Caco-2 (cell line): ENCODE measurements around the gene FBXO17. TPM values are rescaled to one million over a fixed set of nuclear protein-coding genes. Genes with fewer than 3 reads are reported as not detected.
A peak's percentile ranks its signal among the peaks of the same experiment; 100 is the strongest.

Source experiments
- BruUV-seq: library from RNA; stranded (reverse); fragments of 400-500 nt; replicated peaks from 2 replicates; lab custom pipeline; 2021; lab: Mats Ljungman, UMichigan
- CTCF ChIA-PET: fragments of 300-600 bp; sonication (Branson Sonifier 250); formaldehyde crosslinking; loops from one replicate; lab custom pipeline; 2022; ENCODE audit warnings: antibody characterized with exemption; lab: Charles Lee
- POLR2A ChIA-PET: fragments of 300-600 bp; sonication (Branson Sonifier 250); formaldehyde crosslinking; loops from one replicate; lab custom pipeline; 2022; ENCODE audit warnings: antibody characterized with exemption; lab: Charles Lee
- DNase-seq, 2 experiments: peaks; one replicate each; pipeline versions ENCODE4 v3.0.0 to v3.0.0-alpha.2; 2020 to 2022
- H3K27me3 ChIP-seq: replicated peaks from 2 replicates; pipeline ENCODE4 v1.6.0; 2011; ENCODE audit warnings: low read length; ENCODE audit not compliant: control insufficient read depth, insufficient read depth
- H3K36me3 ChIP-seq: 2 replicates; pipeline ENCODE4 v1.5.1; 2011; ENCODE audit warnings: low read length; ENCODE audit not compliant: control insufficient read depth, insufficient read depth
- H3K4me1 ChIP-seq: fragments of 250-450 bp; sonication (Bioruptor Pico); 2 replicates; pipeline ENCODE4 v1.5.1; 2020; ENCODE audit warnings: mild to moderate bottlenecking
- H3K4me3 ChIP-seq: 2 replicates; pipeline ENCODE4 v1.5.1; 2011; ENCODE audit warnings: low read depth, mild to moderate bottlenecking, control low read depth, low read length
- H3K9me3 ChIP-seq: fragments of 250-450 bp; sonication (Bioruptor Pico); 2 replicates; pipeline ENCODE4 v1.5.1; 2020; ENCODE audit warnings: mild to moderate bottlenecking, moderate library complexity
- H3K27ac Mint-ChIP-seq: one replicate; pipeline ENCODE4 v1.8.0; 2022; ENCODE audit warnings: mixed read lengths; ENCODE audit not compliant: unreplicated experiment
- H3K27me3 Mint-ChIP-seq: one replicate; pipeline ENCODE4 v1.8.0; 2022; ENCODE audit warnings: mixed read lengths; ENCODE audit not compliant: insufficient read depth, unreplicated experiment
- H3K36me3 Mint-ChIP-seq: one replicate; pipeline ENCODE4 v1.8.0; 2022; ENCODE audit warnings: mild to moderate bottlenecking, mixed read lengths; ENCODE audit not compliant: insufficient read depth, unreplicated experiment
- H3K4me1 Mint-ChIP-seq: one replicate; pipeline ENCODE4 v1.8.0; 2022; ENCODE audit warnings: low read depth, mixed read lengths; ENCODE audit not compliant: unreplicated experiment
- H3K4me3 Mint-ChIP-seq: one replicate; pipeline ENCODE4 v1.8.0; 2022; ENCODE audit warnings: mild to moderate bottlenecking, moderate library complexity, mixed read lengths; ENCODE audit not compliant: unreplicated experiment
- H3K9me3 Mint-ChIP-seq: one replicate; pipeline ENCODE4 v1.8.0; 2022; ENCODE audit warnings: mixed read lengths; ENCODE audit not compliant: unreplicated experiment
- intact Hi-C: fragments of 100-400 bp; cut with micrococcal nuclease; formaldehyde crosslinking; loops from one replicate; pipeline ENCODE4 v1.10.0; 2022; ENCODE audit not compliant: unreplicated experiment
- total RNA-seq: library from RNA; stranded (reverse); gene quantifications from 2 replicates; pipeline ENCODE4 v1.2.3, GENCODE V29; 2022
- TF ChIP-seq, protein P1 (sequence below), 2 experiments: fragments of 200-600 bp in 1 of 2; IDR thresholded peaks; 1 replicate in 1 of 2; 2 replicates in 1 of 2; pipeline versions ENCODE4 v1.5.1 to v1.8.0; 2011 to 2022; ENCODE audit warnings: antibody characterized with exemption in 1 of 2, control low read depth in 1 of 2, inconsistent platforms in 1 of 2, low read depth in 1 of 2, low read length in 1 of 2, mild to moderate bottlenecking in 1 of 2, moderate library complexity in 1 of 2; ENCODE audit not compliant: insufficient read depth in 1 of 2, severe bottlenecking in 1 of 2, unreplicated experiment in 1 of 2

FBXO17 gene
- total RNA-seq, 1 experiment from 2014 or later: 42.8 TPM

DNA sequence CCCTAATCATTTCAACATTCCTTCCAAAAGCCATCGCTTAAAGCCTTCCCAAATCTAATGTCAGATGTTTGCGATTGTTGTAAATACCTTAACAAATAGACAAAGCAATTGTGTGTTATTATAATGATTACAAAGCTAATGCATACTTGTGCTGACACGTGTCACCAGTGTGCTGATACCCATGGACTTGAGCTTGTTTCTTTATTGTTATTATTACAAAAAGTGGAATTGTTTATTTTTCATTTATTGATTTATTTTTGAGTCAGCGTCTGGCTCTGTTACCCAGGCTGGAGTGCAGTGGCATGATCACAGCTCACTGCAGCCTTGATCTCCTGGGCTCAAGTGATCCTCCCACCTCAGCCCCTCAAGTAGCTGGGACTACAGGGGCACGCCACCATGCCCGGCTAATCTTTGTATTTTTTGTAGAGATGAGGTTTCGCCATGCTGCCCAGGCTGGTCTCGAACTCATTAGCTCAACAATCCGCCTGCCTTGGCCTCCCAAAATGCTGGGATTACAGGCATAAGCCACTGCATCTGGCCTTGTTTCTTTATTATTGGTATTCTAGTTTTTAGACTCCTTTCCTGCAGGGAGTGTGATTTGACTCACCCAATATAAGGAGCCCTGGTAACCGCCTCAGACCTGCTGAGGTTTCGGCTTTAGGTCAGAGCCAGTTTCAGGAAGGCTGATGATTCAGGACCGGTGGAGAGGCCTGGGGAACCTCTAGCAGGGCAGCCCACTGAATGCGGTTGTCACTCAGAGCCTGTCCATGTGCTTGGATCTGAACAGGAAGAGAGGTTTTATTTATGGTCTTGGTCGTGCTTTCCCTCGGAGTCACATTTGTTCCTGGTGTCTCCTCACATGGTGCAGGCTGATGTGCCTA lies 2.1 kb upstream of the FBXO17 start:
- H3K36me3 ChIP-seq: no peaks in the 10 kb centered on the region
- Mint-ChIP-seq H3K27me3 (no peaks in the 10 kb centered on the region), H3K9me3 (peaks cover 11% of the 10 kb centered on the region), H3K36me3 (peaks cover 27% of the 10 kb centered on the region), H3K4me3 (peak overlapping the region; percentile 100), H3K4me1 (no peaks in the 10 kb centered on the region), H3K27ac (no peak overlapping the region)
- peaks cover 15% of the 10 kb centered on the region for H3K4me1 ChIP-seq
- no peak overlapping the region for H3K4me3 ChIP-seq
- no TSS peak for BruUV-seq
- TF ChIP-seq, protein P1, sequence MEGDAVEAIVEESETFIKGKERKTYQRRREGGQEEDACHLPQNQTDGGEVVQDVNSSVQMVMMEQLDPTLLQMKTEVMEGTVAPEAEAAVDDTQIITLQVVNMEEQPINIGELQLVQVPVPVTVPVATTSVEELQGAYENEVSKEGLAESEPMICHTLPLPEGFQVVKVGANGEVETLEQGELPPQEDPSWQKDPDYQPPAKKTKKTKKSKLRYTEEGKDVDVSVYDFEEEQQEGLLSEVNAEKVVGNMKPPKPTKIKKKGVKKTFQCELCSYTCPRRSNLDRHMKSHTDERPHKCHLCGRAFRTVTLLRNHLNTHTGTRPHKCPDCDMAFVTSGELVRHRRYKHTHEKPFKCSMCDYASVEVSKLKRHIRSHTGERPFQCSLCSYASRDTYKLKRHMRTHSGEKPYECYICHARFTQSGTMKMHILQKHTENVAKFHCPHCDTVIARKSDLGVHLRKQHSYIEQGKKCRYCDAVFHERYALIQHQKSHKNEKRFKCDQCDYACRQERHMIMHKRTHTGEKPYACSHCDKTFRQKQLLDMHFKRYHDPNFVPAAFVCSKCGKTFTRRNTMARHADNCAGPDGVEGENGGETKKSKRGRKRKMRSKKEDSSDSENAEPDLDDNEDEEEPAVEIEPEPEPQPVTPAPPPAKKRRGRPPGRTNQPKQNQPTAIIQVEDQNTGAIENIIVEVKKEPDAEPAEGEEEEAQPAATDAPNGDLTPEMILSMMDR (IDR thresholded peaks at IDR 0.05; ENCODE audit: insufficient read depth in 1 of 2, low read depth in 1 of 2, low read length in 1 of 2, severe bottlenecking in 1 of 2, unreplicated experiment in 1 of 2): no peak
- POLR2A ChIA-PET: no interaction called here
- H3K27me3 ChIP-seq: no peaks in the 10 kb centered on the region
- no peak for DNase-seq
- CTCF ChIA-PET: interaction anchor here (2.0 kb wide), 1 partner anchor 61 kb away, joined by 9 read pairs; no protein-coding TSS in a partner anchor
- peaks cover 13% of the 10 kb centered on the region for H3K9me3 ChIP-seq
- intact Hi-C loops: no loop called here

DNA sequence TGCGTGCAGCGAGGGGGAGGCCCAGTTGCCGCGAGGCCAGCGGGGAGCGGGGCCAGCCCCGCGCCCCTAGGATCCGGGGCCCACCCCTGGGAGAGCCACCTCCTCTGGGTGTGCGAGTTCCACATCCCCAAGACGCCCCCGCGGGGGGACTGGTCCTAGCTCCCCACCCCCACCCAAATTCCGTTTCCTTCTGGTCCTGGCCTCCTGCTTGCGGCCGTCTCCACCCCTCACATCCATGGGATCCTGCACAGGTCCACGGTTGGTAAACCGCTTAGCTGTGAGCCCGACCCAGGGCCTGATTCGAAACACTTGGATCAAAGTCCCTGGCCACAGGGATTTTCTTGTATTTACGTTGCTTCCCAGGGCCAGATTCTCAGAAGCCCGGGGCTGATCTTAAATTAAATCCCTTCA lies 324 bp upstream of the FBXO17 start:
- Mint-ChIP-seq H3K4me3 (peak overlapping the region; percentile 100), H3K27ac (peak overlapping the region; percentile 92), H3K36me3 (peaks cover 34% of the 10 kb centered on the region), H3K4me1 (no peaks in the 10 kb centered on the region), H3K9me3 (peaks cover 9% of the 10 kb centered on the region), H3K27me3 (no peaks in the 10 kb centered on the region)
- peak; percentile 69 to 77 for DNase-seq
- no TSS peak for BruUV-seq
- ChIA-PET CTCF (interaction anchor here (0.5 to 2.4 kb wide), 21 partner anchors 9 to 598 kb away, joined by 3 to 15 read pairs (median 5); partner anchors contain the start of genes FAM98C, MRPS12, SAMD4B and SARS2), POLR2A (interaction anchor here (0.7 to 1.3 kb wide), 4 partner anchors 14 to 237 kb away, joined by 5 to 14 read pairs (median 8); partner anchors contain the start of gene MRPS12)
- no peaks in the 10 kb centered on the region; the same call in 1 of the 2 replicates for H3K36me3 ChIP-seq
- peaks cover 12% of the 10 kb centered on the region for H3K9me3 ChIP-seq
- intact Hi-C loops: loop anchor here (1.0 kb wide), 2 partner anchors 14 to 55 kb away; no protein-coding TSS in a partner anchor
- TF ChIP-seq, protein P1 (IDR thresholded peaks at IDR 0.05; ENCODE audit: insufficient read depth in 1 of 2, low read depth in 1 of 2, low read length in 1 of 2, severe bottlenecking in 1 of 2, unreplicated experiment in 1 of 2): no peak
- peak overlapping the region; percentile 63 for H3K4me3 ChIP-seq
- peaks cover 15% of the 10 kb centered on the region for H3K4me1 ChIP-seq
- no peaks in the 10 kb centered on the region for H3K27me3 ChIP-seq

DNA sequence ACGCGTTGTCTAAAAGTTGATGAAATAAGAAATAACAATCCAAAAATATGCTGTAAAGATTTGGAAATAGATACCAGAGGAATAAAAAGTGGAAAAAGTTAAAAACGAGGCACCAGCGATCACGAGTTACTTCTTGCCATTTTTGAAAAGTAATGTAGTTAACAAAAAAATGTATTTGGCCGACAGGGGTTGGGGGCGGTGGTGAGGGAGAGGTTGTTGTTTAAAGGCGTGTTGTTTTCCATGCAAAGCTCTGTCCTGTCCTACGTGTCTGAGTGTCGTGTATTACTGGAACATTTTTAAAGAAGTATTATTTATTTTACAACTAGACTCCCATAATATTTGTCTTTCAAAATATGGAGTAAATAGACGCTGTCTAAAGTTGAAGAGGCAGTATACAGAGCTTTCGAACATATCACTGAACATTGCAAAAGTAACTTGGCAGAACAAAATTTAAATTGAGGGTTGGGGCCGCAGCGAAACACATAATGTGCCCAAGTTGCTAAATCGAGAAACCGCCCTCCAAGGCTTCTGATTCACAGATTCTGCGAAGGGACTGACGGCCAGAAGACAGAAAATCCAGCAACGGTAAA lies 823 bp downstream of the FBXO17 start:
- Histone ChIP-seq H3K27me3 (no peaks in the 10 kb centered on the region), H3K4me3 (peak overlapping the region; percentile 63), H3K4me1 (peaks cover 15% of the 10 kb centered on the region), H3K36me3 (no peaks in the 10 kb centered on the region; the same call in 1 of the 2 replicates), H3K9me3 (peaks cover under 1% of the 10 kb centered on the region)
- intact Hi-C loops: no loop called here
- Mint-ChIP-seq H3K4me1 (no peaks in the 10 kb centered on the region), H3K9me3 (no peaks in the 10 kb centered on the region), H3K27ac (peak overlapping the region; percentile 89), H3K27me3 (no peaks in the 10 kb centered on the region), H3K4me3 (peak overlapping the region; percentile 100), H3K36me3 (peaks cover 35% of the 10 kb centered on the region)
- ChIA-PET CTCF (interaction anchor here (0.6 to 2.4 kb wide), 4 partner anchors 12 to 418 kb away, joined by 3 to 15 read pairs (median 4); no protein-coding TSS in a partner anchor), POLR2A (interaction anchor here (0.6 kb wide), 1 partner anchor 114 kb away, joined by 6 read pairs; no protein-coding TSS in a partner anchor)
- TF ChIP-seq, protein P1 (IDR thresholded peaks at IDR 0.05; ENCODE audit: insufficient read depth in 1 of 2, low read depth in 1 of 2, low read length in 1 of 2, severe bottlenecking in 1 of 2, unreplicated experiment in 1 of 2): no peak
- peak in 1 of 2 experiments; percentile 28 for DNase-seq
- no TSS peak for BruUV-seq
